OCI-LY7 (cell line): ENCODE measurements around the gene INAVA.

ENCODE experiments used
- CTCF ChIP-seq: fragments of 200-600 bp; sonication (generic); conservative IDR thresholded peaks from 2 replicates; pipeline ENCODE4 v1.5.1; 2014; ENCODE audit warnings: mild to moderate bottlenecking, antibody characterized with exemption, low read length, moderate library complexity, mixed read lengths
- EZH2phosphoT487 ChIP-seq: fragments of 200-600 bp; sonication (generic); IDR thresholded peaks from 2 replicates; pipeline ENCODE4 v1.6.1; 2018; ENCODE audit warnings: low read depth, borderline replicate concordance, mild to moderate bottlenecking, mixed run types, antibody characterized with exemption, low read length, moderate library complexity, mixed read lengths

- TF ChIP-seq EZH2phosphoT487, result no peak
- TF ChIP-seq CTCF, result no peak
Observed at GRCh38 chr1:200883118-200883517, 11.6 kb upstream of the INAVA start.
